Mucosa of stomach (tissue), 1 donor: ENCODE results near the gene NR2C2AP.

ENCODE experiments used
- H3K27me3 ChIP-seq: one replicate; pipeline ENCODE4 v1.7.0; 2013; ENCODE audit warnings: mild to moderate bottlenecking, low read length; ENCODE audit not compliant: control insufficient read depth, insufficient read depth
- H3K36me3 ChIP-seq: one replicate; pipeline ENCODE4 v1.7.0; 2013; ENCODE audit warnings: low read length; ENCODE audit not compliant: control insufficient read depth, insufficient read depth
- H3K4me1 ChIP-seq: one replicate; pipeline ENCODE4 v1.7.0; 2013; ENCODE audit warnings: mild to moderate bottlenecking, low read length; ENCODE audit not compliant: control insufficient read depth, insufficient read depth
- H3K4me3 ChIP-seq: one replicate; pipeline ENCODE4 v1.7.0; 2013; ENCODE audit warnings: low read length
- H3K9ac ChIP-seq: one replicate; pipeline ENCODE4 v1.7.0; 2013; ENCODE audit warnings: mild to moderate bottlenecking, low read length, moderate library complexity
- H3K9me3 ChIP-seq: one replicate; pipeline ENCODE4 v1.7.0; 2013; ENCODE audit warnings: mild to moderate bottlenecking, low read length, moderate library complexity; ENCODE audit not compliant: control insufficient read depth
- donor health status: Pancreatic carcinoma.

NR2C2AP gene

GRCh38 chr19:19154768-19155494, 48.3 kb downstream of the NR2C2AP start:
- no peaks in the 10 kb centered on the region for H3K4me1 ChIP-seq

GRCh38 chr19:19152668-19153384, 50.4 kb downstream of the NR2C2AP start:
- H3K9ac ChIP-seq, result no peak overlapping the region
- H3K4me1 ChIP-seq, result no peaks in the 10 kb centered on the region
- H3K27me3 ChIP-seq, result no peaks in the 10 kb centered on the region
- no peaks in the 10 kb centered on the region for H3K9me3 ChIP-seq
- no peaks in the 10 kb centered on the region for H3K36me3 ChIP-seq
- H3K4me3 ChIP-seq, result no peak overlapping the region

More at GRCh38 chr19:19154768-19155494, 48.3 kb downstream of the NR2C2AP start:
- Histone ChIP-seq H3K36me3 (no peaks in the 10 kb centered on the region), H3K4me3 (no peak overlapping the region), H3K27me3 (no peaks in the 10 kb centered on the region), H3K9ac (no peak overlapping the region), H3K9me3 (no peaks in the 10 kb centered on the region)

- Histone ChIP-seq H3K36me3 (no peaks in the 10 kb centered on the region), H3K27me3 (no peaks in the 10 kb centered on the region), H3K4me1 (no peaks in the 10 kb centered on the region)
Measured at GRCh38 chr19:19151418-19151817, 51.8 kb downstream of the NR2C2AP start.

More at GRCh38 chr19:19151418-19151817, 51.8 kb downstream of the NR2C2AP start:
- no peaks in the 10 kb centered on the region for H3K9me3 ChIP-seq
- no peak overlapping the region for H3K4me3 ChIP-seq
- no peak overlapping the region for H3K9ac ChIP-seq
